GM18867 (cell line): ENCODE measurements around the gene LEUTX.
A peak's percentile ranks its signal among the peaks of the same experiment; 100 is the strongest.
"Not testable (repeated sequence)": the region's sequence is repeated elsewhere in the genome, so short reads cannot be mapped to it uniquely, and the experiment has no call there.

Experiments
- ATAC-seq: cut with Tn5 transposase; IDR thresholded peaks from one replicate; pipeline ENCODE4 v1.9.1; 2021; ENCODE audit warnings: mild to moderate bottlenecking, moderate library complexity; ENCODE audit not compliant: unreplicated experiment

Gene LEUTX

GRCh38 chr19:39778763-39779162 lies at the start of gene LEUTX:
Gene LEUTX (plus strand): TSS chr19:39778854. CDS start chr19:39778921, 67 bp downstream.
- ATAC-seq = no peak

- no peak for ATAC-seq
Measured at GRCh38 chr19:39729594-39729993, 49.1 kb upstream of the LEUTX start.

- ATAC-seq = no peak
Measured at GRCh38 chr19:39731685-39732084, 47.0 kb upstream of the LEUTX start.

GRCh38 chr19:39733841-39734240 lies 44.8 kb upstream of the LEUTX start:
- no peak for ATAC-seq

- ATAC-seq = no peak
Measured at GRCh38 chr19:39735688-39736087, 43.0 kb upstream of the LEUTX start.

GRCh38 chr19:39736088-39736487 lies 42.6 kb upstream of the LEUTX start:
- ATAC-seq = no peak

- no peak for ATAC-seq
Measured at GRCh38 chr19:39737351-39737750, 41.3 kb upstream of the LEUTX start.

- no peak for ATAC-seq
Measured at GRCh38 chr19:39737891-39738290, 40.8 kb upstream of the LEUTX start, which contains the start of gene CLC. Gene CLC (minus strand): TSS chr19:39738029. CDS start chr19:39737952, 77 bp downstream.

- ATAC-seq = no peak
Measured at GRCh38 chr19:39738814-39739213, 39.8 kb upstream of the LEUTX start.

- no peak for ATAC-seq
Measured at GRCh38 chr19:39740395-39740794, 38.3 kb upstream of the LEUTX start.

GRCh38 chr19:39745643-39746042 lies 33.0 kb upstream of the LEUTX start:
- ATAC-seq = no peak

- no peak for ATAC-seq
Measured at GRCh38 chr19:39746836-39747529, 31.7 kb upstream of the LEUTX start.

- no peak for ATAC-seq
Measured at GRCh38 chr19:39749981-39750380, 28.7 kb upstream of the LEUTX start.

GRCh38 chr19:39752390-39752789 lies 26.3 kb upstream of the LEUTX start:
- ATAC-seq = no peak

- no peak for ATAC-seq
Measured at GRCh38 chr19:39752795-39753194, 25.9 kb upstream of the LEUTX start.

GRCh38 chr19:39754544-39754943 lies 24.1 kb upstream of the LEUTX start:
- ATAC-seq = no peak

- no peak for ATAC-seq
Measured at GRCh38 chr19:39754971-39755370, 23.7 kb upstream of the LEUTX start.

- ATAC-seq = peak; percentile 67
Measured at GRCh38 chr19:39759457-39760184, 19.0 kb upstream of the LEUTX start.

GRCh38 chr19:39761851-39762250 lies 16.8 kb upstream of the LEUTX start:
- ATAC-seq = not testable (repeated sequence)

- ATAC-seq = no peak
Measured at GRCh38 chr19:39765091-39766076, 13.3 kb upstream of the LEUTX start.

- no peak for ATAC-seq
Measured at GRCh38 chr19:39768334-39768733, 10.3 kb upstream of the LEUTX start.
